Right atrium auricular region (tissue), 2 donors: ENCODE data around the gene MYO5B. TPM values are rescaled to one million over a fixed set of nuclear protein-coding genes. Genes with fewer than 3 reads are reported as not detected.

Experiments used
- DNase-seq: peaks from one replicate; pipeline ENCODE4 v3.0.0-alpha.2; 2019; ENCODE audit warnings: low spot score
- H3K27ac ChIP-seq, 2 donors: fragments of 200-600 bp; sonication (generic); 1 replicate in 1 of 2; 2 replicates in 1 of 2; pipeline ENCODE4 v1.5.1; 2016 to 2019
- H3K27me3 ChIP-seq, 2 donors: fragments of 200-600 bp; sonication (generic); one replicate each; pipeline versions ENCODE4 v1.5.1 to v1.6.0; 2017 to 2019
- H3K36me3 ChIP-seq: fragments of 200-600 bp; sonication (generic); one replicate; pipeline ENCODE4 v1.5.1; 2016
- H3K4me1 ChIP-seq, 2 donors: fragments of 200-600 bp; sonication (generic); one replicate each; pipeline versions ENCODE4 v1.5.1 to v1.6.0; 2017 to 2019
- H3K4me3 ChIP-seq, 2 donors: fragments of 200-600 bp; sonication (generic); 1 replicate in 1 of 2; 2 replicates in 1 of 2; pipeline ENCODE4 v1.5.1; 2017 to 2019; ENCODE audit warnings: mild to moderate bottlenecking in 1 of 2, moderate library complexity in 1 of 2
- H3K9me3 ChIP-seq, 2 donors: fragments of 200-600 bp; sonication (generic); one replicate each; pipeline ENCODE4 v1.5.1; 2019
- total RNA-seq, 2 donors: library from RNA; depleted of rRNA; stranded (reverse); fragments of >200 nt; gene quantifications; one replicate each; pipeline ENCODE4 v1.1.0, GENCODE V29; 2016
- TF ChIP-seq, protein P1 (sequence below), 2 donors: fragments of 200-600 bp; sonication (generic); IDR thresholded peaks; one replicate each; pipeline ENCODE4 v1.5.1; 2019; ENCODE audit warnings: antibody characterized with exemption in 2 of 2

MYO5B gene
- total RNA-seq, 2 donors from 2014 or later, result 7.7 to 10.2 TPM

DNA sequence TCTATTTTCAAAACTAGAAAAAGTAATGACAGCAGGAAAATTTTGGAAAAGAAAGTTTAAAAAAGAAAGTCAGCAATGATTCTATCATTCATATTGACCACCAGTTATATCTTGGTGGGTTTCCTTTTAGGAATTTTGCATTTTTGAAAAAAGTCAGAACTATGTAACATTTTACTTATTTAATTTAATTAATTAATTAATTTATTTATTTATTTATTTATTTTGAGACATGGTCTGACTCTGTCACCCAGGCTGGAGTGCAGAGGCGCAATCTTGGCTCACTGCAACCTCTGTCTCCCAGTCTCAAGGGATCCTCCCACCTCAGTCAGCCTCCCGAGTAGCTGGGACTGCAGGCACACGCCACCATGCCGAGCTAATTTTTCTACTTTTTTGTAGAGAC lies 231.7 kb downstream of the MYO5B start:
- TF ChIP-seq, protein P1, sequence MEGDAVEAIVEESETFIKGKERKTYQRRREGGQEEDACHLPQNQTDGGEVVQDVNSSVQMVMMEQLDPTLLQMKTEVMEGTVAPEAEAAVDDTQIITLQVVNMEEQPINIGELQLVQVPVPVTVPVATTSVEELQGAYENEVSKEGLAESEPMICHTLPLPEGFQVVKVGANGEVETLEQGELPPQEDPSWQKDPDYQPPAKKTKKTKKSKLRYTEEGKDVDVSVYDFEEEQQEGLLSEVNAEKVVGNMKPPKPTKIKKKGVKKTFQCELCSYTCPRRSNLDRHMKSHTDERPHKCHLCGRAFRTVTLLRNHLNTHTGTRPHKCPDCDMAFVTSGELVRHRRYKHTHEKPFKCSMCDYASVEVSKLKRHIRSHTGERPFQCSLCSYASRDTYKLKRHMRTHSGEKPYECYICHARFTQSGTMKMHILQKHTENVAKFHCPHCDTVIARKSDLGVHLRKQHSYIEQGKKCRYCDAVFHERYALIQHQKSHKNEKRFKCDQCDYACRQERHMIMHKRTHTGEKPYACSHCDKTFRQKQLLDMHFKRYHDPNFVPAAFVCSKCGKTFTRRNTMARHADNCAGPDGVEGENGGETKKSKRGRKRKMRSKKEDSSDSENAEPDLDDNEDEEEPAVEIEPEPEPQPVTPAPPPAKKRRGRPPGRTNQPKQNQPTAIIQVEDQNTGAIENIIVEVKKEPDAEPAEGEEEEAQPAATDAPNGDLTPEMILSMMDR (IDR thresholded peaks at IDR 0.05), result no peak
- Histone ChIP-seq H3K36me3 (no peaks in the 10 kb centered on the region), H3K27me3 (no peaks in the 10 kb centered on the region), H3K4me3 (no peak overlapping the region), H3K27ac (no peak overlapping the region), H3K9me3 (no peaks in the 10 kb centered on the region), H3K4me1 (no peaks in the 10 kb centered on the region)
- DNase-seq, result no peak

DNA sequence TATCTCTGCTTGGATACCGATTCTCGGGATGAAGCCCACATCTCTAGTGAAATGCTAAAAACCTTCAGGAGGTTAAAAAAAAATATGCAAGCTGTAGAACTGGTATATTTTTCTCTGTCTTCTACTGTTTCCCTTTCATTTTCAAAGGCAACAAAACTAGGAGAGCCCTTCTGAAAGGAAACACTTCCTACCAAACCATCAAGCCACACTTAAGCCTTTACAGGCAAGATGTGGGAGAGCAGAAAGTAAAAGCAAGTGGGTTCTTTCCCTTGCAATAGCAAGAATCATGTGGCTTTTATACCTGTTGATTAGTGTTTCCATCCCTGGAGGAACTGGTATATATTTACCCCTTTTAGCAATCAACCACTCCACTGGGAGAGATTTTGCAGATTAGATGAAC lies 233.7 kb downstream of the MYO5B start:
- H3K9me3 ChIP-seq, result no peaks in the 10 kb centered on the region
- no peaks in the 10 kb centered on the region for H3K27me3 ChIP-seq
- DNase-seq, result no peak
- TF ChIP-seq, protein P1 (IDR thresholded peaks at IDR 0.05), result no peak
- H3K4me3 ChIP-seq, result no peak overlapping the region
- no peak overlapping the region for H3K27ac ChIP-seq
- no peaks in the 10 kb centered on the region for H3K4me1 ChIP-seq
- H3K36me3 ChIP-seq, result no peaks in the 10 kb centered on the region

DNA sequence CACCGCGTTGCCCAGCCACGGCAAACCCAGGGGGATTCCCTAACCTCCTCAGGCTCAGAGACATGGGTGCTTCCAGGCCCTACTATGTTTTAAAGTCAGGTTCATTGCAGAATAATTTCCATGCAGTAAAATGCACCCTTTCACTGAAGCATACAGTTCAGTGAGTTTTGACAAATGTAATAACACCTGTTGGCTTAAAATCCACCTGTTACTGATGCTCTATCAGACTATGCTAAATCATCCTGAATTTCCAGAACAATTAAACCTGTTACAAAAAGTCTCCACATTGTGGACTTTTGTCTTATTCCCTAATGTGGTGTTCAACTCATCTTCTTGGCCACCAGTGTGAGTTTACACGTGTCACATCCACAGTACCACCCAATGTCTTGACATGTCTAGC lies 234.6 kb downstream of the MYO5B start:
- no peaks in the 10 kb centered on the region for H3K36me3 ChIP-seq
- H3K9me3 ChIP-seq, result no peaks in the 10 kb centered on the region
- no peak for DNase-seq
- H3K4me3 ChIP-seq, result no peak overlapping the region
- H3K27ac ChIP-seq, result no peak overlapping the region
- no peaks in the 10 kb centered on the region for H3K27me3 ChIP-seq
- no peaks in the 10 kb centered on the region for H3K4me1 ChIP-seq
- TF ChIP-seq, protein P1 (IDR thresholded peaks at IDR 0.05), result no peak

DNA sequence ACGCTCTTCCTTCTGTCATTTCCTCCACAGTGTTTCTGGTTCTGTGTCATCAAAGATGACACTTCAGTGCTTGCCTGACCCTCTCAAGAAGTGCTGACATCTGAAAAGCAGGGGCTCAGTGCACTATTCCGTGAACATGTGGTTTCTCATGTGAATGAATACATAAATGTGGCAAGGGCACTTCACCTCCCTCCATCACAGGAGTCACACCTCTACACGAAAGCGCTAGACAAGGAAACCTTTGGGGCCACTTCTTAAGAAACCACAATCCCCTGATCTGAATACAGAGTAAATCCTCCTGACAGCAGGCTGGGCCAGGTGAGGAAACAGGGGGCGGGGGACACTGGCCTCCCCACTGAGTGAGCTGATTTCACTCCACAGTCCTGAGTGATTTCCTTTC lies 235.8 kb downstream of the MYO5B start:
- TF ChIP-seq, protein P1 (IDR thresholded peaks at IDR 0.05), result no peak
- Histone ChIP-seq H3K4me3 (no peak overlapping the region), H3K27me3 (no peaks in the 10 kb centered on the region), H3K4me1 (no peaks in the 10 kb centered on the region), H3K27ac (no peak overlapping the region), H3K36me3 (no peaks in the 10 kb centered on the region), H3K9me3 (no peaks in the 10 kb centered on the region)
- DNase-seq, result no peak

DNA sequence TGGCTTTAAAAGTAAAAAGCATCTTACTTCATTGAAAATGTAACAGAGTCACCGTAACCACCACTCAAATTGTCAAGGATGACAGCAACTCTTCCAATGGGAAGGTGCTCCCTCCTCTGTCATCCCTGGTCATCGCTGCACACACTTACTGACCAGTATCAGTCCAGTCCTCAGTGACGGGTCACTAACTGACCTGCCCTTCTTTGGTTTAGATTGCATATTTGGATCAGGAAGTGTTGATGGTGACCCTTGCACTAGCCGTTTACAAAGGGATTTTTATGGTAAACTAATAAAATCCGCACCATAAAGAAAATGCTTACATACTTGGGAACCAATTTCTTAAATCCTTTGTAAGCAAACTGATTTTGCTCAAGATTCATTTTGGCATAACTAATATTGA lies 239.7 kb downstream of the MYO5B start:
- H3K4me3 ChIP-seq, result no peak overlapping the region
- no peaks in the 10 kb centered on the region for H3K27me3 ChIP-seq
- H3K36me3 ChIP-seq, result no peaks in the 10 kb centered on the region
- H3K9me3 ChIP-seq, result no peaks in the 10 kb centered on the region
- H3K27ac ChIP-seq, result no peak overlapping the region
- no peak for DNase-seq
- TF ChIP-seq, protein P1 (IDR thresholded peaks at IDR 0.05), result no peak
- no peaks in the 10 kb centered on the region for H3K4me1 ChIP-seq

DNA sequence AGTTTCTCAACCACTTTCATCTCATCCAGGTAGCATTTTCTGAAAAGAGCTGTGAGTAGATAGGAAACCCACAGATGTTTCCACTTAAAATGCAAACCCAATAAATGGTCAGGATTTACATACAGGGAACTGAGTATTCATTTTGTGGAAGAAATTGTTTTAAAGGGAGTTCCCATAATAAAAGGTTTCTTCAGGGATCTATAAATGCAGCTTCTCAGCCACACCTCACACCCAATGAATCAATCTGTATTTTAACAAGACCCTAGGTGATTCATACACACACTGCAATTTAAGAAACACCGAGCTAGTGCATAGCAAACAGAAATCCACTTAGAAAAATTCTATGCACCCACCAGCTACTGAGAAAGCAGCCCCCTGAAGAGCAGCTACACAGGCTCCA lies 241.6 kb downstream of the MYO5B start:
- no peak for DNase-seq
- TF ChIP-seq, protein P1 (IDR thresholded peaks at IDR 0.05), result no peak
- no peaks in the 10 kb centered on the region for H3K27me3 ChIP-seq
- H3K36me3 ChIP-seq, result no peaks in the 10 kb centered on the region
- no peak overlapping the region for H3K27ac ChIP-seq
- H3K4me3 ChIP-seq, result no peak overlapping the region
- H3K4me1 ChIP-seq, result no peaks in the 10 kb centered on the region
- no peaks in the 10 kb centered on the region for H3K9me3 ChIP-seq
